ENCODE results near the gene KCNC1.

DNA sequence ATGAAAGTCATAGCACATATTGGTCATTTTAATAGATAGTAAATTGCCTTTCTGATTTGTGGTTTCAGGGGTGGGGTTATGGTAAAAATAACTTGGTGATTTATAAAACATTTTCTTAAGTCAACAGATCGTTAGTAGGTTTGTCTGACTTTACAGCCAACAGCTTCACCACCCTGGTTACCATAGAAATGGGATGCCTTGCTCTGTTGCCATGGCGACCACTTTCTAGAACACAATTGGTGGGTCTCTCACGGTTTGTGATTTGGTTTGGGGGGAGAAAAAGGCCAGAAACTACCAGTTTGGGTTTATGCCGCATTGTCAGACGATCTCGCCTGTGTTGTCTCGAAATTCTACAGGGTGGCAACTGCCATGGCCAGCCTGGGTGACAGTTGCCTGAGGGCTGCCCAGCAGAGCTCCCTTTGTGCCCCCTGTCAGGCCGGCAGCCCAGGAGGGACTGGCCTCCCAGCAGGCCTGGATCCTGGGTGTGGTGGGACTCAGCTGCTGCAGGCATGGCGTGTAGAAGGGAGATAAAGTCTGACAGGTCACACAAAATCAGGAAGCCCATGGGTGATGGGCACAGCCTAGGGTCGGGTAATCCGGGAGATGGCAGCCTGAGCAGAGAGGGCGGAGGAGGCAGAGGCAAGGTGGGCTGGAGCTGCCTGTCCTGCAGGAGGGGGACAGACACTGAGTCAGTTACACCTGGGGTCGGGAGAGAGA, 30.9 kb downstream of the KCNC1 start:
- TF ChIP-seq, protein P1, sequence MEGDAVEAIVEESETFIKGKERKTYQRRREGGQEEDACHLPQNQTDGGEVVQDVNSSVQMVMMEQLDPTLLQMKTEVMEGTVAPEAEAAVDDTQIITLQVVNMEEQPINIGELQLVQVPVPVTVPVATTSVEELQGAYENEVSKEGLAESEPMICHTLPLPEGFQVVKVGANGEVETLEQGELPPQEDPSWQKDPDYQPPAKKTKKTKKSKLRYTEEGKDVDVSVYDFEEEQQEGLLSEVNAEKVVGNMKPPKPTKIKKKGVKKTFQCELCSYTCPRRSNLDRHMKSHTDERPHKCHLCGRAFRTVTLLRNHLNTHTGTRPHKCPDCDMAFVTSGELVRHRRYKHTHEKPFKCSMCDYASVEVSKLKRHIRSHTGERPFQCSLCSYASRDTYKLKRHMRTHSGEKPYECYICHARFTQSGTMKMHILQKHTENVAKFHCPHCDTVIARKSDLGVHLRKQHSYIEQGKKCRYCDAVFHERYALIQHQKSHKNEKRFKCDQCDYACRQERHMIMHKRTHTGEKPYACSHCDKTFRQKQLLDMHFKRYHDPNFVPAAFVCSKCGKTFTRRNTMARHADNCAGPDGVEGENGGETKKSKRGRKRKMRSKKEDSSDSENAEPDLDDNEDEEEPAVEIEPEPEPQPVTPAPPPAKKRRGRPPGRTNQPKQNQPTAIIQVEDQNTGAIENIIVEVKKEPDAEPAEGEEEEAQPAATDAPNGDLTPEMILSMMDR (conservative IDR thresholded peaks at IDR 0.05; ENCODE audit: low read length), result no peak
- no peak for TF ChIP-seq EZH2phosphoT487 (IDR thresholded peaks at IDR 0.05; ENCODE audit: borderline replicate concordance)

Data from Loucy (cell line).